ENCODE measurements around the gene TNS4.

The TNS4 gene

GRCh38 chr17:40491486-40491885 is 9.9 kb downstream of the TNS4 start:
- no peak for TF ChIP-seq CTCF (IDR thresholded peaks at IDR 0.05)

DNA sequence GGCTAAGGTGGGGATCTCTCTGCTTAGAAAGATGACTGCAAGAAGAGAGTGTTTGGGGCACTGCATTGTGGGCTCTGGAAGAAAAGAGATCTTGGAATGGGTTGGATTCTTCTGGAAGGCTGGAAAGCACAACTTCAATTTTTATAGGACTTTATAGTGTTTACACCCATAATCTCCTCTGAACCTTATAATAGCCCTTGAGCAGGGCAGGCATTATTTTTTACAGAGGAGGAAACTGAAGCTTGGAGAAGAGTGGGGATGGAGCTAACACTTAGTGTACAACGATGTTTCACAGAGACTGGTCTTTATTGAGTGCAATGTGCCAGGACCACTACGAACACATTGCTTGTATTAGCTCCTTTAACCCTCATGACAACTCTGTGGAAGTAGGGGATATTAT is 10.4 kb downstream of the TNS4 start:
- no peak for TF ChIP-seq CTCF (IDR thresholded peaks at IDR 0.05)

DNA sequence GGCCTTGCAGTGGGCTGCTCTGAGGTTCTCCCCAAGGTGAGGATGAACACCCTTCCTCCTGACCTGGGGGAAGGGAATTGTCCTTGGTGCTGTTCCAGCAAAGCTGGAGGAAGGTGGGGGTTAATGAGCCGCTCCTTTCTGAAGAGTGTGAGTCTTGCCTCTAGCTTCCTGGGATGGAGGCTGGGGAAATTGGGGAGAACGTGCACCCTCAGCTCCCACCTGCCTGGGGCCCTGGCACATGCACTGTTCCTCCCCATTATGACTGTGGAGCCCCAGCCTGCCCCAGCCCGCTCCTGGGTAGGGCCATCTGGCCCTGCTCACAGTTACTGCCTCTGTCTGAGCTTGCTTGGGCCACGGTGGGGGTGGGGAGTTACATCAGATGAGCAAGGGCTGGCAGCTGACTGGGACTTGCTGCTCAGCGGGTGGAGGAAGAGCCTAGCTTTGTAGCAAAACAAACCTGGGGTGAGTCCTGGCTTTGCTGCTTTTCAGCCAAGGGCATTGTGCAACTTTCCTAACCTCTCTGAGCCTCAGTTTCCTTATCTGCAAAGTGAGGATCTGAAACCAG is 11.1 kb downstream of the TNS4 start:
- no peak for TF ChIP-seq CTCF (IDR thresholded peaks at IDR 0.05)

DNA sequence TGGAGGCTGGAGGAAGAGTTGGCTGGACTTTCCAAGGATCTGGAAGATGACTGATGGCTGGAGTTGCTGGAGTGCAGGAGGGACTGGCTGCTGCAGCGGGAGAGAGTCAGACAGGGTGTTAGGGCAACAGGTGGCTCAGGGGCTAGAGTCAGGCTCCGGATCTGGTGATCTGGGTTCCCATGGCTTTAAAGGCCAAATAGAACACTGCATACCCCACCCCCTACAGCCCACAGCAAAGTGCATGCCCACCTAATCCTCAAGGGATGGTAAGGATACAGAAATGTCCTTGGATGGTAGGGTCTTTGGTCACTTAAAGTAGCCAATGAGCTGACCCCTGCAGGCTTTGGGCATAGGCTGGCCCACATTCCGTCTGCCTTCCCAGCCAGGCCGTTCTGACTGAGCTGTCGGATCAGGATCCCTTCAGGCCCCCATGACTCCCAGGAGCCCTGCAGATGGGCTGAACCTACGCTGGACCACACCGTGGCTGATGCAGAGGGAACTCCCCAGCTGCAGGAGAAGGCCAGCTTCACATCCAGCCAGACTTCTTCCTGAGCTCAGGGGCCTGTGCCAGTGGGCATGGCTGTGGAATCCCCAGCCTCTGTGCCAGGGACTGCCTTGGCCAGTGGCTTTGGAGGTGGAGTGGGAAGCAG is 13.9 kb downstream of the TNS4 start:
- no peak for TF ChIP-seq CTCF (IDR thresholded peaks at IDR 0.05)

GRCh38 chr17:40486522-40487370 is 14.7 kb downstream of the TNS4 start:
- no peak for TF ChIP-seq CTCF (IDR thresholded peaks at IDR 0.05)

GRCh38 chr17:40485851-40486521 is 15.4 kb downstream of the TNS4 start:
- TF ChIP-seq CTCF (IDR thresholded peaks at IDR 0.05) = no peak

GRCh38 chr17:40484973-40485530 is 16.4 kb downstream of the TNS4 start:
- TF ChIP-seq CTCF (IDR thresholded peaks at IDR 0.05) = no peak
